Stimulated activated naive B cell treated with anti-CD40 and anti-IgM and Interleukin-4, amounts not matched to agents 10 μg/mL and 1 μg/mL and 100 μg/mL, for 72 hours (primary cell): ENCODE results near the gene GGT5.
A peak's percentile ranks its signal among the peaks of the same experiment; 100 is the strongest.
"Not testable (repeated sequence)": the region's sequence is repeated elsewhere in the genome, so short reads cannot be mapped to it uniquely, and the experiment has no call there.

ENCODE experiments used
- ATAC-seq, 2 donors: fragments of 150-1000 bp; cut with Tn5 transposase; replicated peaks; 2 replicates each; pipeline ENCODE4 v1.10.0; 2021; ENCODE audit warnings: moderate library complexity in 1 of 2
- DNase-seq: peaks from one replicate; pipeline ENCODE4 v3.0.0; 2021
- H3K27ac Mint-ChIP-seq: one replicate; pipeline ENCODE4 v1.8.0; 2022; ENCODE audit warnings: mild to moderate bottlenecking, mixed read lengths
- H3K27me3 Mint-ChIP-seq, 2 donors: one replicate each; pipeline ENCODE4 v1.8.0; 2022; ENCODE audit warnings: mixed read lengths in 2 of 2
- H3K36me3 Mint-ChIP-seq, 2 donors: one replicate each; pipeline ENCODE4 v1.8.0; 2022; ENCODE audit warnings: mixed read lengths in 2 of 2, mild to moderate bottlenecking in 1 of 2
- H3K4me1 Mint-ChIP-seq, 2 donors: one replicate each; pipeline ENCODE4 v1.8.0; 2022; ENCODE audit warnings: mixed read lengths in 2 of 2, mild to moderate bottlenecking in 1 of 2
- H3K4me3 Mint-ChIP-seq, 2 donors: one replicate each; pipeline ENCODE4 v1.8.0; 2022; ENCODE audit warnings: mild to moderate bottlenecking in 2 of 2, mixed read lengths in 2 of 2, moderate library complexity in 1 of 2
- H3K9me3 Mint-ChIP-seq, 2 donors: one replicate each; pipeline ENCODE4 v1.8.0; 2022; ENCODE audit warnings: mixed read lengths in 2 of 2, mild to moderate bottlenecking in 1 of 2

The GGT5 gene

DNA sequence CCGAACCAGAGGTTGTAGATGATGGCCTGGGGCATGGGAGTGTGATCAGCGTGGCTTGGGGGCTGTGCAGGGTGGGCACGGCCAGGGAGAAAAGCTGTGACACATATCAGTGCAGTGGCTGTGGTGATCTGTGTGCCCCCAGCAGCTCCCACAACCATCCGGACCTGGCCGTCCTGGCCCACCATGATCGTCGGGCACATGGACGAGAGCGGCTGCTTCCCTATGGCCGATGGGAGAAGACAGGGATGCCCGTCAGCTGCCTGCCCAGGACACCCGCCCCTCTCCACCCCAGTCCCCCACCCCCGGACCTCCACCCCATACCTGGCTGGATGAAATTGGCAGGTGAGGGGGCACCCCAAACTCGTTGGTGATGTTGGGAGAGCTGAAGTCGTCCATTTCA is 3.7 kb upstream of the GGT5 start:
- H3K4me3 Mint-ChIP-seq, H3K27me3 Mint-ChIP-seq, H3K36me3 Mint-ChIP-seq, ATAC-seq, H3K27ac Mint-ChIP-seq, H3K9me3 Mint-ChIP-seq, DNase-seq: not testable (repeated sequence)
- H3K4me1 Mint-ChIP-seq: peaks cover 4 to 10% of the 10 kb centered on the region in 2 donors

GRCh38 chr22:24247564-24248344 is 2.9 kb upstream of the GGT5 start:
- ATAC-seq (peak; percentile 90 to 96), DNase-seq (peak; percentile 35)
- Mint-ChIP-seq H3K36me3 (no peaks in the 10 kb centered on the region), H3K4me1 (peaks cover 12 to 19% of the 10 kb centered on the region in 2 donors), H3K9me3 (no peaks in the 10 kb centered on the region), H3K4me3 (no peak overlapping the region), H3K27ac (no peak overlapping the region), H3K27me3 (no peaks in the 10 kb centered on the region)

DNA sequence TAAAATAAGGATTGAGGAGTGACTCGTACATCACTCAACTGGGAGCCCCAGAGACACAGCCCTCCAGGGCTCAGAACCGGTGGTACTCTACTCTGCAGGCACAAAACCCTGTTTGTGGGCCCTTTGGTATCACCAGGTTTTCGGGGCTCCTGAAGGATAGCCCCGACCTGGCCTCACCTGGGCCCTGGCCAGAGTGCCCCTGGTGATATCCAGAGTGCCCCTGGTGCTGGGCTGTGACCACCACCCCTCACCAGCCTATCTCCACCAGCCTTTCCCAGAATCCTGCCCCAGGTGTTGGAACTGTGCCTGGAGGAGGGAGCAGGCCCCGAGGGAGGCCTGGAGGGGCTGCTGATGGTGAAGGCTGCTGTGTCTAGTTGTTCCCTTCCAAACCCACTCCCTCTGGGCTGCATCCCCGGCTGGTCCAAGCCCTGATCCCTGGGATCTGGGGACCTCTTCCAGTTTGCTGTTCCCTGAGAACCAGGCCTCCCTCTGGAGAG is 2.2 kb upstream of the GGT5 start:
- ATAC-seq (no peak), DNase-seq (no peak)
- Mint-ChIP-seq H3K4me1 (peaks cover 15 to 26% of the 10 kb centered on the region in 2 donors), H3K9me3 (no peaks in the 10 kb centered on the region), H3K4me3 (no peak overlapping the region), H3K27ac (no peak overlapping the region), H3K36me3 (no peaks in the 10 kb centered on the region), H3K27me3 (no peaks in the 10 kb centered on the region)

DNA sequence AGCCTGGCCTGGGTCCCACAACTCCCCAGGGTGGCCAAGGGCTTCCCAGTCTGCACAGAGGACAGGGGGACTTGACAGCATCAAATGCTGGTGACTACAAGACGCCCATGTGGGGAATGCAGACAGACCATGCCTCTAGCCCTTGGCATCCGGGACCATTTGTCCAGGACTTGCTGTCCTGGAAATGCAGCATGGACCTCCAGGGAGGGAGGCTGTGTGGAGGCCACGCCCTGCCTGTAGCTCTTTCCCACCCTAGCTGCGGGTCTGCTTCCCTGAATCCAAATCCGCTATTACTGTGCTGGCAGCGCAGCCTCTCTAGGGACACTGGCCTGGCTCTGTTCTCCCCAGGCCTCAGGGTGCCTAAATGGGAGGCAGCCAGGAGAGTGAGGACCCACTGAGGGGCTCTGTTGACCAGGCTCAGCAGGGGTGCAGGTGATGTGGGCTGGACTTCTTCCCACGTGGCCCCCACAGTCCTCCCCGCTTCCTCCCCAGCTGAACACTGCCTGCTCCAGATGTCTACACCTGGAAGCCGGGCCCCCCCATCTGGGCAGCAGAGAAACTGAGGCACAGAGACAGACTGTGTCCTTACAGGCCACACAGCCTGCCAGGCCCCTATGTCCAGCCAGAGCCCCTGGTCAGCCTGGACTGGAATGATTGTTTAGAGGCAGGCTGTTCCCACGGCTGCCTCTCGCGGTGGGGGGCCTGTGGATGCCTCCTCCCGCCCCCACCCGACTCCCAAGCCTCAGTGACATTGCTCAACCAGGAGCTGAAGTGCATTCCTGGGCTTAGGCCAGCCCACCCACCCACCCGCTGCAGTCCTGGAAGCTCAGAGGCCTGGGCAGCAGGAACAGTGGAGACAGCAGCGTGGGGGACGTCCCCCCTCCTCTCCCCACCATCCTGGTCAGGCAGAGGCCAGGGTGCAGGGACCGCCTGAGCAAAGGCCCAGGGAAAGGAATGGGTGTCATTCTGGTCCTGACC is 991 bp upstream of the GGT5 start:
- H3K4me1 Mint-ChIP-seq: peaks cover 15 to 27% of the 10 kb centered on the region in 2 donors
- H3K4me3 Mint-ChIP-seq, DNase-seq, H3K27ac Mint-ChIP-seq, H3K9me3 Mint-ChIP-seq, H3K36me3 Mint-ChIP-seq, H3K27me3 Mint-ChIP-seq, ATAC-seq: not testable (repeated sequence)

- H3K27ac Mint-ChIP-seq: no peak overlapping the region
- H3K4me3 Mint-ChIP-seq: no peak overlapping the region
- ATAC-seq (no peak), DNase-seq (no peak)
- H3K36me3 Mint-ChIP-seq: no peaks in the 10 kb centered on the region
- no peaks in the 10 kb centered on the region for H3K9me3 Mint-ChIP-seq
- peaks cover 15 to 27% of the 10 kb centered on the region in 2 donors for H3K4me1 Mint-ChIP-seq
- H3K27me3 Mint-ChIP-seq: no peaks in the 10 kb centered on the region
Measured at GRCh38 chr22:24244144-24244787, 616 bp downstream of the GGT5 start.

GRCh38 chr22:24243417-24243816 is 1.5 kb downstream of the GGT5 start:
- not testable (repeated sequence) for H3K9me3 Mint-ChIP-seq, H3K36me3 Mint-ChIP-seq, H3K27me3 Mint-ChIP-seq, ATAC-seq, DNase-seq
- Mint-ChIP-seq H3K4me3 (peak overlapping the region; percentile 72 to 75), H3K27ac (peak overlapping the region; percentile 94), H3K4me1 (peaks cover 15 to 27% of the 10 kb centered on the region in 2 donors)

- H3K4me1 Mint-ChIP-seq: peaks cover 15 to 27% of the 10 kb centered on the region in 2 donors
- H3K27ac Mint-ChIP-seq, H3K36me3 Mint-ChIP-seq, DNase-seq, H3K9me3 Mint-ChIP-seq, H3K4me3 Mint-ChIP-seq, H3K27me3 Mint-ChIP-seq, ATAC-seq: not testable (repeated sequence)
Measured at GRCh38 chr22:24240985-24241692, 3.7 kb downstream of the GGT5 start.

DNA sequence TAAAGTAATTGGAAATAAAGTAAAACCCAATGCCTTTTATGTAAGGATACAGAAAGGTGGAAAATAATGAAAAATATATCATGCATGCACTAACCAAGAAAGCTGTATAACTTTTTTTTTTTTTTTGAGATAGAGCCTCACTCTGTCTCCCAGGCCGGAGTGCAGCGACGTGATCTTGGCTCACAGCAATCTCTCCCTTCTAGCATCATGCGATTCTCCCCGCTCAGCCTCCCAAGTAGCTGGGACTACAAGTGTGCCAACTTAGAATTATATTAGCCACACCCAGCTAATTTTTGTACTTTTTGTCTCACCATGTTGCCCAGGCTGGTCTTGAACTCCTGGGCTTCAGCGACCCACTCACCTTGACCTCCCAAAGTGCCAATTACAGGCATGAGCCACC is 4.5 kb downstream of the GGT5 start:
- Mint-ChIP-seq H3K4me1 (peaks cover 15 to 27% of the 10 kb centered on the region in 2 donors), H3K36me3 (no peaks in the 10 kb centered on the region), H3K4me3 (no peak overlapping the region), H3K9me3 (no peaks in the 10 kb centered on the region), H3K27ac (no peak overlapping the region), H3K27me3 (no peaks in the 10 kb centered on the region)
- no peak for ATAC-seq
- DNase-seq: no peak

- peaks cover 7 to 12% of the 10 kb centered on the region in 2 donors for H3K4me1 Mint-ChIP-seq
- H3K27ac Mint-ChIP-seq, H3K36me3 Mint-ChIP-seq, H3K27me3 Mint-ChIP-seq, DNase-seq, H3K4me3 Mint-ChIP-seq, ATAC-seq, H3K9me3 Mint-ChIP-seq: not testable (repeated sequence)
Measured at GRCh38 chr22:24238101-24238694, 6.7 kb downstream of the GGT5 start.

GRCh38 chr22:24236656-24237055 is 8.2 kb downstream of the GGT5 start:
- Mint-ChIP-seq H3K9me3 (no peaks in the 10 kb centered on the region), H3K4me1 (no peaks in the 10 kb centered on the region), H3K27ac (no peak overlapping the region), H3K4me3 (no peak overlapping the region), H3K27me3 (no peaks in the 10 kb centered on the region), H3K36me3 (no peaks in the 10 kb centered on the region)
- DNase-seq (no peak), ATAC-seq (no peak)

DNA sequence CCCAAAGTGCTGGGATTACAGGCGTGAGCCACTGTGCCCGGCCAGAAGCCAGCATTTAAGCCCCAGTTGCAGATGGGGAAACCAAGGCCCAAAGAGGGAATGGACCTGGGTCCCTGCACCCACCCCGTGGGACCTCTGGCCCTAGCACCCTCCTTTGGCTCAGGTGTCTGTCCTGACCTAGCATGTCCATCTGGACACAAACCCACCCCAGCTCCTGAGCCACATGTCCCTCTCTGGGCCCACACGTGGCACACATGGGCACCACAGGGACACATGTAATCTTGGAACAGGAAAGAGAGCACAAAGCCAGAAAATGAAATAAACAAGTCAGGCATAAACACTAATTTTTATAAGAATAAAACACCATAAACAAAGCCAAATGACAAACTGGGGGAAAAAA is 9.6 kb downstream of the GGT5 start:
- H3K27me3 Mint-ChIP-seq: peaks cover 0 to 3% of the 10 kb centered on the region in 2 donors
- no peaks in the 10 kb centered on the region for H3K36me3 Mint-ChIP-seq
- peaks cover 0 to 3% of the 10 kb centered on the region in 2 donors for H3K4me1 Mint-ChIP-seq
- H3K27ac Mint-ChIP-seq: no peak overlapping the region
- H3K9me3 Mint-ChIP-seq: no peaks in the 10 kb centered on the region
- no peak overlapping the region for H3K4me3 Mint-ChIP-seq
- ATAC-seq (no peak), DNase-seq (no peak)

DNA sequence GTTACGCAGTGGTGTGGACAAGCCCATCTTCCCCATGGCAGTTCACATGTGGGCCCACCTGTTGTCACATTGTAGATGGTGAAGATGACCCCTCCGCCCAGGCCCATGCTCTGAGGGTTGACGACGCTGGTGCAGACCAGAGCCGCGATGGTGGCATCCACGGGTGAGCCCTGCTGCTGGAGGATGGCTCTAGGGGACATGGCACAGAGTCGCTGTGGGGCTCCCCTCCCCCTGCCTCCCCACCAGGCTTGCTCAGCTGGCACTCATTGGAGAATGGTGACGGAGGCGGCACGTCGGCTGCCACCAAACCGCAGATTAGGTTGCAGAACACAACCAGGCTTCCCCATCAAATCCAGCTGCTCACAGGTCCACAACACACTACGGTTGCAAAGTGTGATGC is 11.1 kb downstream of the GGT5 start:
- no peak overlapping the region for H3K4me3 Mint-ChIP-seq
- H3K27ac Mint-ChIP-seq: no peak overlapping the region
- no peaks in the 10 kb centered on the region for H3K9me3 Mint-ChIP-seq
- DNase-seq (no peak), ATAC-seq (no peak)
- H3K36me3 Mint-ChIP-seq: no peaks in the 10 kb centered on the region
- H3K27me3 Mint-ChIP-seq: peaks cover 0 to 3% of the 10 kb centered on the region in 2 donors
- peaks cover 0 to 3% of the 10 kb centered on the region in 2 donors for H3K4me1 Mint-ChIP-seq

DNA sequence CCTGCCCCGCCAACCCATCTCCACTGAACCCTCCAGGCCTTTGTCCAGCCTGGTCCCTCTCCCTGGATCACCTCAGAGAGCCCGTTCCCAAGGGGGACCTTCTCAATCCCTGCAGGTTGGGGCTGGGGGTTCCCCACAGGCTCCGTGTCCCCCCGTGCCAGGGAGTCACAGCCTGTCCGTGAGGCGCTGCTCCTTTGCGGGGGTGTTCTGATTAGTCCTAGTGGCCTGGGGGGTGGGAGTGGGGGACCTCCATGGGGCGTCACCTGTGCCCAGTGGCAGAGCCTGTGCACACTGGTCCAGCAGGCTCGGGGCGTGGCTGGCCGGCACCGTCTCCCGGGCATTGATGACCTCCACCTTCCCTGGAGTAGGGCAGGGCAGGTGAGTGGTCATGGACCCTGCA is 11.6 kb downstream of the GGT5 start:
- no peaks in the 10 kb centered on the region for H3K9me3 Mint-ChIP-seq
- H3K4me1 Mint-ChIP-seq: peaks cover 0 to 3% of the 10 kb centered on the region in 2 donors
- no peak overlapping the region for H3K27ac Mint-ChIP-seq
- H3K27me3 Mint-ChIP-seq: peaks cover 0 to 3% of the 10 kb centered on the region in 2 donors
- no peak overlapping the region for H3K4me3 Mint-ChIP-seq
- no peak for ATAC-seq
- DNase-seq: no peak
- no peaks in the 10 kb centered on the region for H3K36me3 Mint-ChIP-seq
